ENCODE data around the gene ANK3.

Gene ANK3

GRCh38 chr10:60125895-60126294 lies 263.8 kb downstream of the ANK3 start:
- in situ Hi-C loops (cut with MboI; ENCODE audit: low pct_unique_long_range_greater_than_20kb, low sequenced_read_pairs, unreplicated experiment): no loop called here
- DNase-seq (ENCODE audit: low spot score): no peak
- no peak for TF ChIP-seq CTCF (IDR thresholded peaks at IDR 0.05; ENCODE audit: extremely low read depth, insufficient read depth, missing control alignments)

GRCh38 chr10:60124536-60124935 lies 265.1 kb downstream of the ANK3 start:
- no peak for DNase-seq (ENCODE audit: low spot score)
- TF ChIP-seq CTCF (IDR thresholded peaks at IDR 0.05; ENCODE audit: extremely low read depth, insufficient read depth, missing control alignments): no peak
- in situ Hi-C loops (cut with MboI; ENCODE audit: low pct_unique_long_range_greater_than_20kb, low sequenced_read_pairs, unreplicated experiment): no loop called here

GRCh38 chr10:60123668-60124067 lies 266.0 kb downstream of the ANK3 start:
- TF ChIP-seq CTCF (IDR thresholded peaks at IDR 0.05; ENCODE audit: extremely low read depth, insufficient read depth, missing control alignments): no peak
- in situ Hi-C loops (cut with MboI; ENCODE audit: low pct_unique_long_range_greater_than_20kb, low sequenced_read_pairs, unreplicated experiment): no loop called here
- no peak for DNase-seq (ENCODE audit: low spot score)

GRCh38 chr10:60123172-60123571 lies 266.5 kb downstream of the ANK3 start:
- in situ Hi-C loops (cut with MboI; ENCODE audit: low pct_unique_long_range_greater_than_20kb, low sequenced_read_pairs, unreplicated experiment): no loop called here
- DNase-seq (ENCODE audit: low spot score): no peak
- no peak for TF ChIP-seq CTCF (IDR thresholded peaks at IDR 0.05; ENCODE audit: extremely low read depth, insufficient read depth, missing control alignments)

GRCh38 chr10:60122190-60122589 lies 267.5 kb downstream of the ANK3 start:
- in situ Hi-C loops (cut with MboI; ENCODE audit: low pct_unique_long_range_greater_than_20kb, low sequenced_read_pairs, unreplicated experiment): no loop called here
- no peak for TF ChIP-seq CTCF (IDR thresholded peaks at IDR 0.05; ENCODE audit: extremely low read depth, insufficient read depth, missing control alignments)
- no peak for DNase-seq (ENCODE audit: low spot score)

- in situ Hi-C loops (cut with MboI; ENCODE audit: low pct_unique_long_range_greater_than_20kb, low sequenced_read_pairs, unreplicated experiment): no loop called here
Observed at GRCh38 chr10:60114765-60115586, 274.7 kb downstream of the ANK3 start.

More at GRCh38 chr10:60114765-60115586, 274.7 kb downstream of the ANK3 start:
- peak; percentile 28 for DNase-seq (ENCODE audit: low spot score)
- TF ChIP-seq CTCF (IDR thresholded peaks at IDR 0.05; ENCODE audit: extremely low read depth, insufficient read depth, missing control alignments): peak; percentile 53

All from GM13977 (cell line).